OCI-LY7 (cell line): ENCODE measurements around the gene ADAMTS17. TPM values are rescaled to one million over a fixed set of nuclear protein-coding genes. Genes with fewer than 3 reads are reported as not detected.

Experiments used
- BruUV-seq: library from RNA; stranded (reverse); fragments of 400-500 nt; replicated peaks from 2 replicates; lab custom pipeline; 2021; lab: Mats Ljungman, UMichigan
- CTCF ChIA-PET: fragments of 300-600 bp; sonication (Branson Sonifier 250); formaldehyde crosslinking; loops from one replicate; lab custom pipeline; 2022; ENCODE audit warnings: antibody characterized with exemption; ENCODE audit not compliant: unreplicated experiment; lab: Charles Lee
- POLR2A ChIA-PET: fragments of 300-600 bp; sonication (Branson Sonifier 250); formaldehyde crosslinking; loops from one replicate; lab custom pipeline; 2022; ENCODE audit warnings: antibody characterized with exemption; lab: Charles Lee
- DNase-seq: peaks from one replicate; pipeline ENCODE4 v3.0.0-alpha.2; 2015; ENCODE audit warnings: low spot score
- H2AFZ ChIP-seq: fragments of 200-600 bp; sonication (generic), shearing (Covaris generic); 2 replicates; pipeline ENCODE4 v1.6.1; 2014; ENCODE audit warnings: mild to moderate bottlenecking, antibody characterized with exemption, low read length, moderate library complexity
- H3K27ac ChIP-seq: fragments of 200-600 bp; sonication (generic); 2 replicates; pipeline ENCODE4 v1.5.1; 2014; ENCODE audit warnings: mixed run types, low read depth, mild to moderate bottlenecking, moderate library complexity, low read length, inconsistent platforms; ENCODE audit not compliant: poor library complexity, severe bottlenecking
- H3K36me3 ChIP-seq: fragments of 200-600 bp; sonication (generic); 2 replicates; pipeline ENCODE4 v1.6.1; 2014; ENCODE audit warnings: mild to moderate bottlenecking, antibody characterized with exemption, low read length, moderate library complexity, mixed read lengths; ENCODE audit not compliant: insufficient read depth
- H3K4me1 ChIP-seq: fragments of 200-600 bp; sonication (generic); 2 replicates; pipeline ENCODE4 v1.5.1; 2014; ENCODE audit warnings: mild to moderate bottlenecking, low read length; ENCODE audit not compliant: insufficient read depth, poor library complexity, severe bottlenecking
- H3K4me2 ChIP-seq: fragments of 200-600 bp; sonication (generic); 2 replicates; pipeline ENCODE4 v1.6.1; 2014; ENCODE audit warnings: mild to moderate bottlenecking, low read length
- H3K4me3 ChIP-seq: fragments of 200-600 bp; sonication (generic); 2 replicates; pipeline ENCODE4 v1.5.1; 2014; ENCODE audit warnings: mild to moderate bottlenecking, low read depth, low read length; ENCODE audit not compliant: poor library complexity, severe bottlenecking
- H3K79me2 ChIP-seq: fragments of 200-600 bp; sonication (generic); 2 replicates; pipeline ENCODE4 v1.6.1; 2016; ENCODE audit warnings: low read depth, mild to moderate bottlenecking, low read length, moderate library complexity, mixed read lengths; ENCODE audit not compliant: insufficient read depth
- H3K9me2 ChIP-seq: fragments of 200-600 bp; sonication (generic); 2 replicates; pipeline ENCODE4 v1.6.1; 2016; ENCODE audit warnings: mild to moderate bottlenecking, low read length, mixed read lengths; ENCODE audit not compliant: insufficient read depth
- H3K9me3 ChIP-seq: fragments of 200-600 bp; sonication (generic); 2 replicates; pipeline ENCODE4 v1.6.1; 2014; ENCODE audit warnings: mild to moderate bottlenecking, mixed run types, low read length, mixed read lengths
- H4K20me1 ChIP-seq: fragments of 200-600 bp; sonication (generic); 2 replicates; pipeline ENCODE4 v1.6.1; 2014; ENCODE audit warnings: mild to moderate bottlenecking, antibody characterized with exemption, low read length, moderate library complexity, mixed read lengths; ENCODE audit not compliant: insufficient read depth
- CTCF ChIP-seq: fragments of 200-600 bp; sonication (generic); conservative IDR thresholded peaks from 2 replicates; pipeline ENCODE4 v1.5.1; 2014; ENCODE audit warnings: mild to moderate bottlenecking, antibody characterized with exemption, low read length, moderate library complexity, mixed read lengths
- EZH2phosphoT487 ChIP-seq: fragments of 200-600 bp; sonication (generic); IDR thresholded peaks from 2 replicates; pipeline ENCODE4 v1.6.1; 2018; ENCODE audit warnings: low read depth, borderline replicate concordance, mild to moderate bottlenecking, mixed run types, antibody characterized with exemption, low read length, moderate library complexity, mixed read lengths
- intact Hi-C: fragments of 100-400 bp; cut with micrococcal nuclease; formaldehyde crosslinking; loops from one replicate; pipeline ENCODE4 v1.10.0; 2022; ENCODE audit not compliant: unreplicated experiment
- total RNA-seq, 2 experiments: library from RNA; depleted of rRNA in 1 of 2; stranded (reverse); fragments of >200 nt in 1 of 2; shearing (Covaris generic) in 1 of 2; gene quantifications; 2 replicates each; pipeline ENCODE4 v1.2.3, GENCODE V29; 2014 to 2022

Gene ADAMTS17
- total RNA-seq, 2 experiments from 2014 or later = not detected

GRCh38 chr15:100043068-100043641 lies 298.6 kb downstream of the ADAMTS17 start:
- no peaks in the 10 kb centered on the region for H3K79me2 ChIP-seq
- H3K4me2 ChIP-seq = no peak overlapping the region
- no peak for DNase-seq
- no peaks in the 10 kb centered on the region for H4K20me1 ChIP-seq
- intact Hi-C loops = no loop called here
- POLR2A ChIA-PET = no interaction called here
- no peak overlapping the region for H3K27ac ChIP-seq
- no peaks in the 10 kb centered on the region for H3K36me3 ChIP-seq
- no peaks in the 10 kb centered on the region for H3K9me2 ChIP-seq
- no peaks in the 10 kb centered on the region for H3K9me3 ChIP-seq
- H3K4me1 ChIP-seq = no peaks in the 10 kb centered on the region
- H2AFZ ChIP-seq = no peak overlapping the region
- BruUV-seq = no TSS peak
- H3K4me3 ChIP-seq = no peak overlapping the region
- TF ChIP-seq EZH2phosphoT487 (no peak), CTCF (no peak)
- CTCF ChIA-PET = no interaction called here

GRCh38 chr15:100042558-100042957 lies 299.2 kb downstream of the ADAMTS17 start:
- TF ChIP-seq CTCF = no peak
- no peak for TF ChIP-seq EZH2phosphoT487
- ChIA-PET POLR2A (no interaction called here), CTCF (no interaction called here)
- no peaks in the 10 kb centered on the region for H3K9me2 ChIP-seq
- H3K36me3 ChIP-seq = no peaks in the 10 kb centered on the region
- no peak overlapping the region for H3K27ac ChIP-seq
- H2AFZ ChIP-seq = no peak overlapping the region
- no peaks in the 10 kb centered on the region for H3K4me1 ChIP-seq
- no peaks in the 10 kb centered on the region for H3K79me2 ChIP-seq
- no peaks in the 10 kb centered on the region for H4K20me1 ChIP-seq
- H3K4me2 ChIP-seq = no peak overlapping the region
- DNase-seq = no peak
- no peak overlapping the region for H3K4me3 ChIP-seq
- BruUV-seq = no TSS peak
- intact Hi-C loops = no loop called here
- H3K9me3 ChIP-seq = no peaks in the 10 kb centered on the region

GRCh38 chr15:100041127-100041828 lies 300.5 kb downstream of the ADAMTS17 start:
- ChIA-PET POLR2A (no interaction called here), CTCF (no interaction called here)
- TF ChIP-seq CTCF (no peak), EZH2phosphoT487 (no peak)
- Histone ChIP-seq H4K20me1 (no peaks in the 10 kb centered on the region), H3K9me2 (no peaks in the 10 kb centered on the region), H3K4me1 (no peaks in the 10 kb centered on the region), H2AFZ (no peak overlapping the region), H3K4me2 (no peak overlapping the region), H3K27ac (no peak overlapping the region), H3K36me3 (no peaks in the 10 kb centered on the region), H3K9me3 (no peaks in the 10 kb centered on the region), H3K4me3 (no peak overlapping the region), H3K79me2 (no peaks in the 10 kb centered on the region)
- intact Hi-C loops = no loop called here
- no TSS peak for BruUV-seq
- DNase-seq = no peak
